ENCODE data around the gene MYEOV.

DNA sequence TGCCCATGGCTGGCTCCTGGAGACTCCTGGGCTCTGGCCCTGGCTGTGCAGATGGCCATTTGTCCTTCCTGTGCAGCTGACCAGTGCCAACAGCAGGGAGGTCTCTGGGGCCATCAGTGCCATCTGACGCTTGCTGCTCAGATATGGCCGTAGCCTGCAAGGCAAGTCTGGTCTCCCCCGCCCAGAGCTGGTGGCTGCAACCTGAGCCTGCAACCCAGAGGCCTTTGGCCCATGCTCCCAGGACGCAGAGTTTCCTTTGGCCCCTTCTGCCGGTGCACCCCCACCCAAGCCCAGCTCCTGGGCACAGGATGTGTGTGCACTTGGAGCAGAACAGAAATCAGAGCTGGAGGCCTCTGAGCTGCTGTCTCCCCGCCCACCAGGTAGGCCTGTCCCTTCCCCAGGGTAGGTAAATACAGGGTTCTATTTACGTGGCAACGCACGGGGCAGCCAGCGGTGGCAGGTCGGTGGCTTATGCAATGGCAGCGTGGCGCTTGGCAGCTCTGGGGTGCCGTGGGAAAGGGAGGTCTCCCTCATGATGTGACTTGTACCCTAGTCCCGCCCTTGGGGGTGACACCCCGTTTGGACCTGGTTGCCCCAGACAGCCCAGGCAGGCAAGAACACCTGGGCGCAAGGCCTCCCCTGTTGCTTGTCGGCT lies 21.0 kb upstream of the MYEOV start:
- TF ChIP-seq YY1 (IDR thresholded peaks at IDR 0.05; ENCODE audit: insufficient read depth, insufficient read length) (no peak), ZNF274 (IDR thresholded peaks at IDR 0.05; ENCODE audit: low read depth, low read length) (no peak)
